ENCODE results near the gene CELF4.

Gene CELF4

DNA sequence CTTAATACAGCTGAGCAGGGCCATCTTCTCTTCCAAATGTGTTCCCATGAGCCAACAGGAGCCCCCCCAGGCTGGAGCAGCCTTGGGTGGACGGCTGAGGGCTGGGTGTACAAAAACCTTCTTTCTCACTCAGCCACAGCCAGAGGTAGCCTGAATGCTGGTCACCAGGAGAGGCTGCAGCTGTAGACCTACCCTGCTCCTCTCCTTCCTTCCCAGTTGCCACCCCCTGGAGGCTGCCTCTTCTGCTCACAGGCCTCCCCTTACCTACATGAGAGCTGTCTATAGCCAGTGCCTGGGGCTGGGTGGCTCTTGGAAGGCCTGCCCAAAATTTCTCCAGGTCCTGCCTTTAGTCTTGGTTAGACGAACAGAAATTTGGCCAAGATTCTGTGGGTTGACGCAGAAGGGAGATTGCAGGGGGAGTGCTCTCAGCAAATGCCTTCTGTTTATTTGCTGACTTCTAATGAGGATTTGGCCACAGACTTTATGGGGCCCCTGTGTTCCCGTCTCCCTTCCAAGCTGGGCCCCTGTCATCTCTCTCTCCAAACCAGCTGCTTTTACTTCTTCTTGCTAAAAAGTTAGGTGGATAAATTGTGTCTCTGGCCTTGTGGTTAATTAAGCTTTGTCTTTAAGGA is 18.3 kb downstream of the CELF4 start:
- H3K9me3 ChIP-seq (ENCODE audit: insufficient read depth, low read length) = no peaks in the 10 kb centered on the region
- TF ChIP-seq EZH2phosphoT487 (conservative IDR thresholded peaks at IDR 0.05; ENCODE audit: low read length) (no peak), CTCF (IDR thresholded peaks at IDR 0.05; ENCODE audit: insufficient read depth, low read length, poor library complexity, severe bottlenecking) (no peak)
- H3K9ac ChIP-seq (ENCODE audit: low read length) = no peak overlapping the region
- H3F3A ChIP-seq (ENCODE audit: insufficient read depth) = no peaks in the 10 kb centered on the region
- no peaks in the 10 kb centered on the region for H3K79me2 ChIP-seq (ENCODE audit: insufficient read depth, low read length)
- H4K20me1 ChIP-seq (ENCODE audit: low read depth, low read length) = no peaks in the 10 kb centered on the region
- no peak overlapping the region for H2AFZ ChIP-seq (ENCODE audit: low read depth, low read length, severe bottlenecking)
- H3K36me3 ChIP-seq (ENCODE audit: low read length) = no peaks in the 10 kb centered on the region
- no peak overlapping the region for H3K4me2 ChIP-seq (ENCODE audit: low read depth, low read length, poor library complexity, severe bottlenecking)
- H3K9me2 ChIP-seq (replicated peaks; ENCODE audit: insufficient read depth, low read length) = no peaks in the 10 kb centered on the region
- no peaks in the 10 kb centered on the region for H3K27me3 ChIP-seq (ENCODE audit: low read length)
- no peak overlapping the region for H3K27ac ChIP-seq (ENCODE audit: low read depth, low read length)
- no peak overlapping the region for H3K4me3 ChIP-seq (ENCODE audit: insufficient read depth, low read length, poor library complexity, severe bottlenecking)

DNA sequence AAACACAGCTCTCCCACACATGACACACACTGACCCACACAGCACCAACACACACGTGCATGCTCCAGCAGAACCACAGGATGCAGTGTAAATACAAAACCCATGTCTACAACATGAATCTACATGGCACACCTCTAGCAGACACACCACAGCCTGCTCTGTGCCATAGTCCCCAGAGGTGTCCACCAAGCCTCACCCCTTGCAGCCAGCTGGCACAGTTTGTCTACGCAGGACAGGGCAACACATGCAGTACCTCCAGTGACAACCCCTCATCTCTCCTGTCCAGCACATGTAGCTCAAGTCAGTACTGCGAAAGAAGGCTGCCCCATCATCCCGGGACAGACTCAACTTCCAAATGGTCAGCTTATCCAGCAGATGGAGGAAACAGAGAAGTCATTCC is 18.9 kb downstream of the CELF4 start:
- Histone ChIP-seq H3K4me2 (ENCODE audit: low read depth, low read length, poor library complexity, severe bottlenecking) (no peak overlapping the region), H3K27me3 (ENCODE audit: low read length) (no peaks in the 10 kb centered on the region), H3K79me2 (ENCODE audit: insufficient read depth, low read length) (no peaks in the 10 kb centered on the region), H3K36me3 (ENCODE audit: low read length) (no peaks in the 10 kb centered on the region), H3K4me3 (ENCODE audit: insufficient read depth, low read length, poor library complexity, severe bottlenecking) (no peak overlapping the region), H3K27ac (ENCODE audit: low read depth, low read length) (no peak overlapping the region), H4K20me1 (ENCODE audit: low read depth, low read length) (no peaks in the 10 kb centered on the region), H3F3A (ENCODE audit: insufficient read depth) (no peaks in the 10 kb centered on the region), H3K9me3 (ENCODE audit: insufficient read depth, low read length) (no peaks in the 10 kb centered on the region), H2AFZ (ENCODE audit: low read depth, low read length, severe bottlenecking) (no peak overlapping the region), H3K9ac (ENCODE audit: low read length) (no peak overlapping the region), H3K9me2 (replicated peaks; ENCODE audit: insufficient read depth, low read length) (no peaks in the 10 kb centered on the region)
- TF ChIP-seq CTCF (IDR thresholded peaks at IDR 0.05; ENCODE audit: insufficient read depth, low read length, poor library complexity, severe bottlenecking) (no peak), EZH2phosphoT487 (conservative IDR thresholded peaks at IDR 0.05; ENCODE audit: low read length) (no peak)

GRCh38 chr18:37546272-37546537 is 19.4 kb downstream of the CELF4 start:
- H3K27ac ChIP-seq (ENCODE audit: low read depth, low read length) = no peak overlapping the region
- no peak overlapping the region for H3K4me3 ChIP-seq (ENCODE audit: insufficient read depth, low read length, poor library complexity, severe bottlenecking)
- no peaks in the 10 kb centered on the region for H3K27me3 ChIP-seq (ENCODE audit: low read length)
- TF ChIP-seq CTCF (IDR thresholded peaks at IDR 0.05; ENCODE audit: insufficient read depth, low read length, poor library complexity, severe bottlenecking) = no peak
- no peaks in the 10 kb centered on the region for H3K9me3 ChIP-seq (ENCODE audit: insufficient read depth, low read length)
- no peaks in the 10 kb centered on the region for H3F3A ChIP-seq (ENCODE audit: insufficient read depth)
- no peak overlapping the region for H3K4me2 ChIP-seq (ENCODE audit: low read depth, low read length, poor library complexity, severe bottlenecking)
- H3K79me2 ChIP-seq (ENCODE audit: insufficient read depth, low read length) = no peaks in the 10 kb centered on the region
- H3K9ac ChIP-seq (ENCODE audit: low read length) = no peak overlapping the region
- no peaks in the 10 kb centered on the region for H3K36me3 ChIP-seq (ENCODE audit: low read length)
- H2AFZ ChIP-seq (ENCODE audit: low read depth, low read length, severe bottlenecking) = no peak overlapping the region
- no peaks in the 10 kb centered on the region for H3K9me2 ChIP-seq (replicated peaks; ENCODE audit: insufficient read depth, low read length)
- H4K20me1 ChIP-seq (ENCODE audit: low read depth, low read length) = no peaks in the 10 kb centered on the region
